D721Med (cell line): ENCODE measurements around the gene CTAGE8.
"Not testable (repeated sequence)": the region's sequence is repeated elsewhere in the genome, so short reads cannot be mapped to it uniquely, and the experiment has no call there.

ENCODE experiments used
- DNase-seq: peaks from one replicate; pipeline ENCODE4 v3.0.0; 2011; ENCODE audit warnings: low spot score; ENCODE audit not compliant: insufficient read length
- FAIRE-seq: peaks from 2 replicates; lab custom pipeline; 2011; peaks lifted over from hg19 to GRCh38; lab: Jason Lieb, UNC

The CTAGE8 gene, protein sequence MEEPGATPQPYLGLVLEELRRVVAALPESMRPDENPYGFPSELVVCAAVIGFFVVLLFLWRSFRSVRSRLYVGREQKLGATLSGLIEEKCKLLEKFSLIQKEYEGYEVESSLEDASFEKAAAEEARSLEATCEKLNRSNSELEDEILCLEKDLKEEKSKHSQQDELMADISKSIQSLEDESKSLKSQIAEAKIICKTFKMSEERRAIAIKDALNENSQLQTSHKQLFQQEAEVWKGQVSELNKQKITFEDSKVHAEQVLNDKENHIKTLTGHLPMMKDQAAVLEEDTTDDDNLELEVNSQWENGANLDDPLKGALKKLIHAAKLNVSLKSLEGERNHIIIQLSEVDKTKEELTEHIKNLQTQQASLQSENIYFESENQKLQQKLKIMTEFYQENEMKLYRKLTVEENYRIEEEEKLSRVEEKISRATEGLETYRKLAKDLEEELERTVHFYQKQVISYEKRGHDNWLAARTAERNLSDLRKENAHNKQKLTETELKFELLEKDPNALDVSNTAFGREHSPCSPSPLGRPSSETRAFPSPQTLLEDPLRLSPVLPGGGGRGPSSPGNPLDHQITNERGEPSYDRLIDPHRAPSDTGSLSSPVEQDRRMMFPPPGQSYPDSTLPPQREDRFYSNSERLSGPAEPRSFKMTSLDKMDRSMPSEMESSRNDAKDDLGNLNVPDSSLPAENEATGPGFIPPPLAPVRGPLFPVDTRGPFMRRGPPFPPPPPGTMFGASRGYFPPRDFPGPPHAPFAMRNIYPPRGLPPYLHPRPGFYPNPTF

DNA sequence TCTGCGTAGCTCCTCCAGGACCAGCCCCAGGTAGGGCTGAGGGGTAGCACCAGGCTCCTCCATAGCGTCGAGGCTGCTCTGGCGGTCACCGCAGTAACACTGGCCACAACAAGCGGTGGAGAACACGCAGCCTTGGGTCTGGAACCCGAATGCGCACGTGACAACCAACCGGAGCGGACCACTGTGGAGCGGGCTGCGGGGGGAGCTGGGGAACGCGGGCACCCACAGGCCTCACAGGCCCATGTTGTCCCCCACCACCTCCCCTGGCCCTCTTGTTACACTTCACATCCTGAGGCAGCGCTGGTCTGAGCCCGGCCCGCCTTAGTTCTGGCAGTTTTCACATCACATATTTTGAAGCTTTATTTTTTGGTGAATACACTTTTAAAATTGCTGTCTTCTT lies at the start of gene CTAGE8:
Gene CTAGE8 (minus strand): TSS at position 101 of the 400 bp plus-strand sequence. CDS start 38 bp downstream, at position 63.
- not testable (repeated sequence) for FAIRE-seq, DNase-seq

- not testable (repeated sequence) for FAIRE-seq, DNase-seq
These were observed 48.4 kb upstream of the CTAGE8 start for GRCh38 chr7:144317537-144317936.

DNA sequence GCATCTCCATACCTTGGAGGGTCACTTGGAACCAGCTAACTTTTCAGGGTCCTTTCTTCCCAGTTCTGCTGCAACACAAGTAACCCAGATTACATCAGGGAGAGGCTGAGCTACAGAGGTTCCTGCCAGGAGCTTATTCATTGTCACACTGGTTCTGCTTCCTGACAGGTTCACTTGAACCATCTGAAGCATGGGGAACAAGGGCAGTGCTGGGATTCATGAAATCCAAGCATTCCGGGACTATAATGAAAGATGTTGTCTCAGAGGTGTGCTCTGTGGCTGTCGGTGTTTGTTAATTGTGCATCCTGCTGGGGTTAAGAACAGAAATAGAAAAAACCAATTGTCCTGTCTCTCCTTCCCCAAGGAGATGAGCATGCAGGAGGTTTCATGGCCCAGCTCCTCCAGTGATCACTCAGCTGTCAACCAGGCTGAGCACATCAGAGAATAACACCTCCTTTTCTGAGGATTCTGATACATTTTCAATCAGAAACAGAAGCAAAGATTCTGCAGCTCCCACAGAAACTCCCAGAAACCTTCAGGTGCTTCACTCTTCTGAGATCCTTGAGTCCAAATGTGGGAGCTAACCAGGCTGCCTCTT lies 42.9 kb upstream of the CTAGE8 start, which contains the start of gene OR2A1:
Gene OR2A1 (plus strand): TSS at position 548 of the 598 bp plus-strand sequence. CDS start 5,706 bp downstream, outside the sequence.
- DNase-seq, FAIRE-seq: not testable (repeated sequence)

- DNase-seq, FAIRE-seq: not testable (repeated sequence)
These were observed 42.1 kb upstream of the CTAGE8 start for GRCh38 chr7:144311218-144311617.

GRCh38 chr7:144309702-144310101 lies 40.6 kb upstream of the CTAGE8 start:
- not testable (repeated sequence) for DNase-seq, FAIRE-seq

DNA sequence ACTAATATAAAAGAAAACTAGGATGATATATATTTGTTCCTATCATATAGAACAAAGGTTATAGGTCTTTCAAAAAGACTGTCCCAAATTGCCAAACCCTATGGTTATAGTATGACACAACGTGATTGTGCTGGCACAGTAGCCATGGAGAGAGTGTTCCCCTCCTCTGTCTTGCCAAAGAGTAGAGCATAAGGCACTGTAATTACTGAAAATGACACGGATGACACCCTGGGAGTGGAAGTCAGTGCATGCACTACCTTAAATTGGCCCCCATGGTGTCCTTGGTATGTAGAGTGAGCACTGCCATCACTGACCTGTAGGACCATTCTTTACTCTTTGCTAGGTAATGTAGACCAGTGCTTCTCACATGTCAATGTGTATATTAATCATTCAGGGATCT lies 36.1 kb upstream of the CTAGE8 start:
- not testable (repeated sequence) for FAIRE-seq, DNase-seq

- not testable (repeated sequence) for FAIRE-seq
These were observed 34.5 kb upstream of the CTAGE8 start for GRCh38 chr7:144303607-144304006.

GRCh38 chr7:144302578-144303303 lies 33.7 kb upstream of the CTAGE8 start:
- DNase-seq, FAIRE-seq: not testable (repeated sequence)

More at GRCh38 chr7:144303607-144304006, 34.5 kb upstream of the CTAGE8 start:
- not testable (repeated sequence) for DNase-seq

DNA sequence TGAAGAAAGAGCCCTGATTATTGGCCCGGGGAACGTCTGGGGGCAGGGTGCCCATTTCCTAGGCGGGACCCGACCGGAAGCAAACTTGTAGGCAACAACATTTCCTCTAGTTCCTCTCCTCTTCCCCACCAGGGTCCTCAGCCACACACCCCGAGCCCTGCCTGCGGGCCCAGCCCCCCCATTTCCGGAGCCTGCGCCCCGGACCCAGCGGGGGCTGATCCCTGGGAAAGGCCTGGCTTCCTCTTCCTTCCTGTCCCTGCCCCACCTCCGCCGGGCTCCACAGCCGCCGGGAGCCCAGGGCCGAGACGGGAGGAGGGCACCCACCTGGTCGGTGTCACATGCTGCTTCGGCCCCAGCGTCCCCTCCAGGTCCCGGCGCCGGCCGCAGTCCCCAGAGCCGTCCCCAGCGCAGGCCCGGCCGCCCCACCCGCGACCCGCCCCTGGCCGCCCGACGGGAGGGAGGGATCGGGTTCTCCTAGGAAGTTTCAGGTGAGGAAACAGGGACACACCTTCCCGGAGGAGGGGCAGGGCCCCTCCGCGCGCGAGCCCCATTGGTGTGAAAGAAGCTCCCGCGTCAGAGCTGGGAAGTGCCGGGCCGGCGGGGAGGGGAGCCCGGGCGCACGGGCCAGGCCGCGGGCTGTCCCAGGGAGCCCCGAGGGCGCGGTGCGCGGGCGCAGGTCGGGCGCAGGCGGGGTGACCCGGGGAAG lies 24.9 kb upstream of the CTAGE8 start:
- DNase-seq, FAIRE-seq: not testable (repeated sequence)

GRCh38 chr7:144292384-144293161 lies 23.5 kb upstream of the CTAGE8 start:
- FAIRE-seq, DNase-seq: not testable (repeated sequence)

DNA sequence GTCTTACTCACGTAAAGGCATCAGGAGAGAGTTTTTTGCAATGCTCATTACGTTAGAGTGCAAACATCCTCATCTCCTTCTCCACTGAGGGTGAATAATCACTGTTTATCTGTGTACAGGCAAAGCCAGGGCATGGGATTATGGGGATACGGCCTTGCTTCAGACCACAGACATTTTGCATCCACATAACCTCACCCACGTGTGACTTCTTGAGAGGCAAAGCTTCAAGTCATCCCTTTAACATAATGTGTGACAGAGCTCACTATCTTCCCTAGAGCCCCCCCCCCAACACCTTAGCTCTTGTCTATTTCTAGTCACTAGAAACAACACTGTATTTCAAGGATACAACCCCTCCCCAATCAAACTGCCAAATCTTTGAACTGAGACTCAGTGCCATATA lies 22.5 kb upstream of the CTAGE8 start:
- DNase-seq, FAIRE-seq: not testable (repeated sequence)

GRCh38 chr7:144287171-144287784 lies 18.2 kb upstream of the CTAGE8 start:
- not testable (repeated sequence) for DNase-seq, FAIRE-seq

- not testable (repeated sequence) for DNase-seq, FAIRE-seq
These were observed 14.6 kb upstream of the CTAGE8 start for GRCh38 chr7:144283716-144284115.

DNA sequence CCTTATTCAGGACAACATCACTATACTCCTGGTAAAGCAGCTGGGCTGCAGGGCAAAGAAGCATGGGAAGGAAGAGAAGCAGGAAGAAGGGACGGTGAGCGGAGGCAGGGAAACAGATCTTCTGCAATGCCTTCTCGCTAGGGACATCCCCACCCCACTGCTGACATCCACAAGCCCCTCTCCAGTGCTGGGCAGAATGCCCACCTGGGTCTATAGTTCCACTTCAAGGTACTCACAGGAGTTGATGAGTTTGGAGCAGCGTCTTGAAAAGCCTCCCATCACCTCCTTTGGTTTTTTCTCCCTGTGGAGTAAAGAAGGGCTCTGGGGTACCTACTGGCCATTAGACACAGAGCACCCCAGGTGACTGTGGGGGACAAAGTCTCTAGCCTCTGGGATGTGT lies 13.4 kb upstream of the CTAGE8 start:
- not testable (repeated sequence) for FAIRE-seq, DNase-seq

GRCh38 chr7:144281981-144282380 lies 12.9 kb upstream of the CTAGE8 start:
- DNase-seq, FAIRE-seq: not testable (repeated sequence)

DNA sequence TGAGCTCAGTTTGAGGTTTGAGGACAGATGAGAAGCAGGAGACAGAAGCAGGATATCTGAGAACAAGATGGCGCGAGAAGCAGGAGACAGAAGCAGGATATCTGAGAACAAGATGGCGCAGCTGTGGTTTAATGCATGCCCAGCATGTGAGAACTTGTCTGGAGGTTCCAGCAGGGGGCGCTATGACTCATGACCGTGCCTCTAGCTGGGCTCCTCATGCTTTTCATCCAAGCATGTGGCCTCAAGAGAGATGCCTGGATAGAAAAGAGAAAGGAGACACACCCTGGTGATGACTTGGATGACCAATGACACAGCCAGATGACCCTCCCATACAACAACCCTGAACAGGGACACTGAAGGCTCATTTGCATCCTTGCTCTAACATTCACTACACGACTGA lies 10.9 kb upstream of the CTAGE8 start:
- not testable (repeated sequence) for FAIRE-seq, DNase-seq

DNA sequence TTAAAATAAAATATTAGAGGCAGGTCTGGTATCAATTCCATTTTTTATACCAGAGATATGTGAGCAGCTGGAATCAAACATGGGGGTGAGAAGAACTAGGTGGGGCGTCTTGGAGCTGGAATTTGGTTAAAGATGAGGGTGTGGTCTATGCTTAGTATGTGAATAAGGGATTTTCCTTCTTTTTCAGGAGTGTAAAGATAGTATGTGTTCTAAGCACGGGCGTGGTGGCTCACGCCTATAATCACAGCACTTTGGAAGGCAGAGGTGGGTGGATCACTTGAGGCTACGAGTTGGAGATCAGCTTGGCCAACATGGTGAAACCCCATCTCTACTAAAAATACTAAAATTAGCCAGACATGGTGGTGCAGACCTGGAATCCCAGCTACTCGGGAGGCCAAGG lies 6.2 kb upstream of the CTAGE8 start:
- DNase-seq, FAIRE-seq: not testable (repeated sequence)
